Measurements from ENCODE around the gene FIGLA. TPM values are rescaled to one million over a fixed set of nuclear protein-coding genes. Genes with fewer than 3 reads are reported as not detected.

FIGLA gene
- total RNA-seq, 1 donor from 2014 or later, result not detected

DNA sequence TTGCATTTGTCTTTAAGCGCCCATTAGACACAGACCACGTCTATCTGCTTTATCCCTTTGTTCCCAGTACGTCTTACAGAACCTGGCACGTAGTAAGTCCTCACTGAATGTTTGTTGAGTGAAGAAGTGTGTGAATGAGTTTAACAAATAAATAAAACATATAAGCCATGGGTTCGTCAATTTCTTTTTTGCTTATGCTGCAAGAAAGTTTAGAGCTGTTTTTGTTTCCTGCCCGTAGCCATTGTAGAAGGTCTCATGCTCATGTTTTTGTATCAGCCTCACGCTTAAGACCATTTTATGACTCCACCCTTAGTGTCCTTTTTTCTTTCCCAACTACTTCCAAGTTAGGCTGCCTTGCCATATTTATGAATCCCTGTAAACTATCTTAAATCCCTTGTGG, 24.9 kb downstream of the FIGLA start:
- no peaks in the 10 kb centered on the region for H3K9me3 Mint-ChIP-seq
- no peaks in the 10 kb centered on the region for H3K36me3 Mint-ChIP-seq (ENCODE audit: low read depth)
- H3K4me1 Mint-ChIP-seq, result peaks cover 24% of the 10 kb centered on the region
- CTCF ChIA-PET, result no interaction called here
- ATAC-seq (ENCODE audit: low read depth), result no peak
- POLR2A ChIA-PET, result no interaction called here
- intact Hi-C loops (cut with micrococcal nuclease), result loop anchor here (5.0 kb wide), 4 partner anchors 63 to 463 kb away; partner anchors contain the start of gene FAM136A
- peaks cover 10% of the 10 kb centered on the region for H3K27me3 Mint-ChIP-seq
- no peak overlapping the region for H3K27ac Mint-ChIP-seq
- DNase-seq, result no peak
- TF ChIP-seq, protein P1, sequence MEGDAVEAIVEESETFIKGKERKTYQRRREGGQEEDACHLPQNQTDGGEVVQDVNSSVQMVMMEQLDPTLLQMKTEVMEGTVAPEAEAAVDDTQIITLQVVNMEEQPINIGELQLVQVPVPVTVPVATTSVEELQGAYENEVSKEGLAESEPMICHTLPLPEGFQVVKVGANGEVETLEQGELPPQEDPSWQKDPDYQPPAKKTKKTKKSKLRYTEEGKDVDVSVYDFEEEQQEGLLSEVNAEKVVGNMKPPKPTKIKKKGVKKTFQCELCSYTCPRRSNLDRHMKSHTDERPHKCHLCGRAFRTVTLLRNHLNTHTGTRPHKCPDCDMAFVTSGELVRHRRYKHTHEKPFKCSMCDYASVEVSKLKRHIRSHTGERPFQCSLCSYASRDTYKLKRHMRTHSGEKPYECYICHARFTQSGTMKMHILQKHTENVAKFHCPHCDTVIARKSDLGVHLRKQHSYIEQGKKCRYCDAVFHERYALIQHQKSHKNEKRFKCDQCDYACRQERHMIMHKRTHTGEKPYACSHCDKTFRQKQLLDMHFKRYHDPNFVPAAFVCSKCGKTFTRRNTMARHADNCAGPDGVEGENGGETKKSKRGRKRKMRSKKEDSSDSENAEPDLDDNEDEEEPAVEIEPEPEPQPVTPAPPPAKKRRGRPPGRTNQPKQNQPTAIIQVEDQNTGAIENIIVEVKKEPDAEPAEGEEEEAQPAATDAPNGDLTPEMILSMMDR (IDR thresholded peaks at IDR 0.05), result no peak
- no peak overlapping the region for H3K4me3 Mint-ChIP-seq

- Mint-ChIP-seq H3K4me3 (no peak overlapping the region), H3K4me1 (no peaks in the 10 kb centered on the region), H3K27me3 (peaks cover 2% of the 10 kb centered on the region), H3K9me3 (no peaks in the 10 kb centered on the region), H3K27ac (no peak overlapping the region), H3K36me3 (ENCODE audit: low read depth) (no peaks in the 10 kb centered on the region)
- TF ChIP-seq, protein P1 (IDR thresholded peaks at IDR 0.05), result no peak
- ATAC-seq (ENCODE audit: low read depth), result no peak
- POLR2A ChIA-PET, result no interaction called here
- CTCF ChIA-PET, result interaction anchor here (0.7 to 1.4 kb wide), 3 partner anchors 8 to 26 kb away, joined by 3 read pairs; partner anchors contain the start of gene ADD2
- DNase-seq, result no peak
- intact Hi-C loops (cut with micrococcal nuclease), result no loop called here
Measured at GRCh38 chr2:70759446-70759845, 31.0 kb downstream of the FIGLA start.

GRCh38 chr2:70757966-70758365, 32.5 kb downstream of the FIGLA start:
- ChIA-PET CTCF (interaction anchor here (0.8 to 1.3 kb wide), 2 partner anchors 10 to 27 kb away, joined by 3 read pairs; partner anchors contain the start of gene ADD2), POLR2A (no interaction called here)
- Mint-ChIP-seq H3K9me3 (no peaks in the 10 kb centered on the region), H3K4me3 (no peak overlapping the region), H3K4me1 (no peaks in the 10 kb centered on the region), H3K27me3 (peaks cover 2% of the 10 kb centered on the region), H3K27ac (no peak overlapping the region), H3K36me3 (ENCODE audit: low read depth) (no peaks in the 10 kb centered on the region)
- intact Hi-C loops (cut with micrococcal nuclease), result no loop called here
- ATAC-seq (ENCODE audit: low read depth), result no peak
- TF ChIP-seq, protein P1 (IDR thresholded peaks at IDR 0.05), result no peak
- DNase-seq, result no peak

- DNase-seq, result no peak
- H3K27ac Mint-ChIP-seq, result no peak overlapping the region
- no peaks in the 10 kb centered on the region for H3K36me3 Mint-ChIP-seq (ENCODE audit: low read depth)
- ATAC-seq (ENCODE audit: low read depth), result no peak
- H3K4me1 Mint-ChIP-seq, result no peaks in the 10 kb centered on the region
- ChIA-PET POLR2A (no interaction called here), CTCF (no interaction called here)
- H3K9me3 Mint-ChIP-seq, result no peaks in the 10 kb centered on the region
- TF ChIP-seq, protein P1 (IDR thresholded peaks at IDR 0.05), result no peak
- intact Hi-C loops (cut with micrococcal nuclease), result no loop called here
- H3K27me3 Mint-ChIP-seq, result peaks cover 2% of the 10 kb centered on the region
- no peak overlapping the region for H3K4me3 Mint-ChIP-seq
Measured at GRCh38 chr2:70757360-70757759, 33.1 kb downstream of the FIGLA start.

DNA sequence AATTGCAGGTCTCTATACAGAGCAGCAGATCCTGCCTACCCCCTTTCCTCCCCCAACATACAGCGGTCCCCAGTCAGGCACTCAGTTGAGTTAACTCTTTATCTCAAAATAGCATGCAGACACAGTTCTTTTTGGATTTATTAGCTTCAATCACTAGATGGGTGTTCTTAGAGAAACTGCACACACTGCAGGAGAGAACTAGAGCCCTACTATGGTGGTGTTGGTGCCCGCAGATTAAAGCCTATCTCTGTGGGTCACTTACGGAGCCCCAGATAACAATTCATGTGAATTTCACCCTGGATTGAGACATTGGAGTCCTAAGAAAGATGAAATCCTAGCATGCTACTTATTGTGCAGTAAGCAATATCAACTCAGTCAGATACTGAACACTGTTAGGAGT, 34.3 kb downstream of the FIGLA start:
- H3K4me1 Mint-ChIP-seq, result no peaks in the 10 kb centered on the region
- no peak overlapping the region for H3K4me3 Mint-ChIP-seq
- H3K36me3 Mint-ChIP-seq (ENCODE audit: low read depth), result no peaks in the 10 kb centered on the region
- TF ChIP-seq, protein P1 (IDR thresholded peaks at IDR 0.05), result no peak
- ChIA-PET POLR2A (no interaction called here), CTCF (no interaction called here)
- intact Hi-C loops (cut with micrococcal nuclease), result no loop called here
- no peaks in the 10 kb centered on the region for H3K9me3 Mint-ChIP-seq
- DNase-seq, result no peak
- H3K27me3 Mint-ChIP-seq, result peaks cover 2% of the 10 kb centered on the region
- no peak overlapping the region for H3K27ac Mint-ChIP-seq
- no peak for ATAC-seq (ENCODE audit: low read depth)
